GF-D8 (cell line): ENCODE results near the gene SYCP2L.
"Not testable (repeated sequence)": the region's sequence is repeated elsewhere in the genome, so short reads cannot be mapped to it uniquely, and the experiment has no call there.

Experiments
- DNase-seq: peaks from one replicate; lab custom pipeline; 2025; lab: John Stamatoyannopoulos, UW

The SYCP2L gene

DNA sequence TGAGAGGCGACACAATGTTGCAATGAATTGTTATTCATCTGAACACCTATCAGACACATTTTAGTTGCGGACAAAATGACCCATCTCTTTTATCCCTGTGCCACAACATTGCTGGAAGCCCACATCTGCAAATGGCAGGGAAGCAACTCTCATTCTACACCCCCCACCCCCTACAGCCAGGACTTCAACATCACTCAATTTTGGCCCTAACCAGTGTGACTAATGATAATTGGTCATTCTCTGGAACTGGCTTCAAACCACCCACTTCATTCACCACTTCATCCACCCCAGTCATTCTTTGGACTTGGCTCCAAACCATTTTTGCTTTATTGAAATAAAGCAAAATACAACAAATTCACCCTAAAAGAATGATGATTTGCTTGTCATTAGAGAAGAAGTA, 6.5 kb upstream of the SYCP2L start:
- no peak for DNase-seq

DNA sequence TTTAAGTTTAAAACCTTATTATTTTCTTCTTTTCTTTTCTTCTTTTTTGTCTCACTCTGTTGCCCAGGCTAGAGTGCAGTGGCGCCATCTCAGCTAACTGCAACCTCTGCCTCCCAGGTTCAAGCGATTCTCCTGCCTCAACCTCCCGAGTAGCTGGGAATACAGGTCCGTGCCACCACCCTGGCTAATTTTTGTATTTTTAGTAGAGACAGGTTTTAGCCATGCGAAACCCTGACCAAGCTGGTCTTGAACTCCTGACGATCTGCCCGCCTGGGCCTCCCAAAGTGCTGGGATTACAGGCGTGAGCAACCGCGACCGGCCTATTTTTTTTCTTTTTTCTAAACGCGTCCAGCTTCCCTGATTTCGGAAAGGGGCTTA, 4.6 kb upstream of the SYCP2L start:
- DNase-seq: not testable (repeated sequence)

- no peak for DNase-seq
Measured at GRCh38 chr6:10882657-10883171, 4.1 kb upstream of the SYCP2L start.

GRCh38 chr6:10883312-10884244, 3.3 kb upstream of the SYCP2L start:
- no peak for DNase-seq

- DNase-seq: no peak
Measured at GRCh38 chr6:10884245-10884972, 2.4 kb upstream of the SYCP2L start.

DNA sequence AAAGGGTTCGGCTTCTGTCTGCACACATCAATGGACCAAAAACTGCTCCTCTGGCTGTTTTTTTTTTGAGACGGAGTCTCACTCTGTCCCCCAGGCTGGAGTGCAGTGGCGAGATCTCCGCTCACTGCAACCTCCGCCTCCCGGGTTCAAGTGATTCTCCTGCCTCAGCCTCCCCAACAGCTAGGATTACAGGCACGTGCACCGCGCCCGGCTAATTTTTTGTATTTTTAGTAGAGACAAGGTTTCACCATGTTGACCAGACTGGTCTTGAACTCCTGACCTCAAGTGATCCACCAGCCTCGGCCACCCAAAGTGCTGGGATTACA, 524 bp upstream of the SYCP2L start:
- DNase-seq: not testable (repeated sequence)

GRCh38 chr6:10890151-10890550, 3.3 kb downstream of the SYCP2L start:
- DNase-seq: no peak

- DNase-seq: no peak
Measured at GRCh38 chr6:10891960-10892359, 5.1 kb downstream of the SYCP2L start.

- DNase-seq: peak; percentile 77
Measured at GRCh38 chr6:10894958-10895357, 8.1 kb downstream of the SYCP2L start.

DNA sequence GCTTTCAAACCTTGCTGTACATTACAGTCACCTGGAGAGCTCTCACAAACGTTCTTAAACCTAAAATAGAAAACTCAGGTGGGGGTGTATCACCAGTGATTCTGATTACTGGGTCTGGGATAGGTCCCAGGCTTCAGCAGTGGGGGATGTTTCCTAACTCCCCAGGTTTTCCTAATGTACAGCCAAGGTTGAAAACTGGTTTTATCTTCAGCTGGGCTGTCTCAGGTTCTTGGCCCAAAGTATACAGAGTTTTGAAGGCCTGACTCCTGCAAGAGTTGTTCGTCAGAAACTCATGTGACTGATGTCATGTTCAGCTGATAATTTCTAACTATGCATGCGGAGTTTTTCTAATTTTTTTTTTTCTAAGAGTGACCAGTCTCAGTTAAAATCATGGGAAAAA, 9.8 kb downstream of the SYCP2L start:
- DNase-seq: no peak

- DNase-seq: peak; percentile 36
Measured at GRCh38 chr6:10901770-10902169, 14.9 kb downstream of the SYCP2L start.

GRCh38 chr6:10904015-10904414, 17.2 kb downstream of the SYCP2L start:
- DNase-seq: no peak

- no peak for DNase-seq
Measured at GRCh38 chr6:10908228-10908627, 21.4 kb downstream of the SYCP2L start.

GRCh38 chr6:10919520-10919919, 32.7 kb downstream of the SYCP2L start:
- DNase-seq: not testable (repeated sequence)

DNA sequence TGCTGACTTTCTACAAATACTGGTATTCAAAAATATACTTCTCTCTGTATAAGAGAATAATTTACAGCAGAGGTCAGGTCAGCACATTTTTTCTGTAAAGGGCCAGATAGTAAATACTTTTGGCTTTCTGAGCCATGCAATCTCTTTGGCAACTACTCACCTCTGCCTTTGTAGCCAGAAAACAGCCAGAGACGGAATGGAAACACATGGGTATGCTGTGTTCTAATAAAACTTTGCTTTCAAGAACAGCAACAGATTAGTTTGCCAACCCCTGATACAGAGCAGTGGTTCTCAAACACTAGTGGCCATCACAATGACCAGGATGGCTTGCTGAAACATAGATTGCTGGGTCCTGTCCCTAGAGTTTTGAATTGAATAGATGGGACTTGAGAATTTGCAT, 46.3 kb downstream of the SYCP2L start:
- DNase-seq: no peak

- no peak for DNase-seq
Measured at GRCh38 chr6:10939840-10940239, 53.0 kb downstream of the SYCP2L start.

GRCh38 chr6:10945845-10946244, 59.0 kb downstream of the SYCP2L start:
- no peak for DNase-seq

DNA sequence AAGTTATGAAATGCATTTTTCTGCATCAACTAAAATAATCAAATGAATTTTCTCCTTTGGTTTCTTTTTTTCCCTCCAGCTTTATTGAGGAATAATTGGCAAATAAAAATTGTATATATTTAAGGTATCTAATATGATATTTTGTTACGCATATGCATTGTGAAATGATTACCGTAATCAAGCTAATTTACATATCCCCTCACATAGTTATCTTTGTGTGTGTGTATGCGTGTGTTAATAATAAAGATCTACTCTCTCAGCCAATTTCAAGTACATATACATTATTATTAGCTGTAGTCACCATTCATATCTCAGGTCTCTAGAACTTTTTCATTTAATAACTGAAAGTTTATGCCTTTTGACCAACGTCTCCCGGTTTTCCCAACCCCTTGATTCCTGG, 61.1 kb downstream of the SYCP2L start:
- DNase-seq: no peak

- no peak for DNase-seq
Measured at GRCh38 chr6:10949579-10950490, 63.0 kb downstream of the SYCP2L start.

DNA sequence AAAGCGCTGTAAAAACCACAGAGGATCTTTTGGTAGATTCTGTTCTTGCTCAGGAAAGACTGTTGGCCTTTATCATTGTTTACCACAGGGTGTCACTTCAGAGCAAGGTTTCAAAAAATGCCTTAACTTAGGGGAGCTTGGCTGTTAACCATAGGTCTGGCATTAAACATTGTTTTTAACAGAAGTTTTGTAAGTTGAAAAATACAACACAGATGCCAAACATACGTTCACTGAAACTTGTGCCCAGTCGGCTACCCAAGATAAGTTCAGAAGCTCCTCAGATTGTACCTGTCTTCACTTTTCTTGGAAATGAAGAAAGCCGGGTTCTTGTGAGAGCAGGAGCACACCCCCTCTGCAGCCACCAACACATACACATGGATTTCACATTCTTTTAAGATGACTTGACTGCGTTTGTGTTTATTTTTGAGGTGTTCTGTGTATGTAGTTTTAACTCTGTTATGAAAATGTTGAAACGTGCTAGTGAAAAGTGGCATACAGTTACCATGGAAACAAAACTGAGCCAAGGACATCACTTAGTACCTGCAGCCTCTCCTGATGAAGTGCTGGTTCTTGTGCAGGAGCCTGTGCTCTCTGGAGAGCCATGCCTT, 64.9 kb downstream of the SYCP2L start:
- DNase-seq: no peak

DNA sequence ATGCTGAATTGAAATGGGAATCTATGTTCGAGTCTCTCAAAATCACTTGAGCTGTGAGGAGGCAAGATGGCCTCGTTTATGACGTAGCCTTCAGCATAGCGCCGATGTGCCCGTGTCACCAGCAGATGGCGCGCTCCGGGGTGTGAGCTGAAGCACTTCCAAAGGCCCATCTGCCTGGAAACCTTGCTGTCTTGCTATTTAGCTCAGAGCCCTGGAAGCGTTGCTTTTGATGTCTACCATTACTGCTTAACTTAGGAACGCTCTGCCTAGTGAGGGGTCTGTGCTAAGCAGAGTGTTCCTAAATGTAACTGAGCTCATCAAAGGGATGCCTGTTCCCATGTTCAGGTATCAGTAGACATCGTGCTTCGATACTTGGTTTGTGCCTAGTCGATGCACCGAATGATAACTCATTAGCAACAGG, 67.7 kb downstream of the SYCP2L start:
- no peak for DNase-seq

DNA sequence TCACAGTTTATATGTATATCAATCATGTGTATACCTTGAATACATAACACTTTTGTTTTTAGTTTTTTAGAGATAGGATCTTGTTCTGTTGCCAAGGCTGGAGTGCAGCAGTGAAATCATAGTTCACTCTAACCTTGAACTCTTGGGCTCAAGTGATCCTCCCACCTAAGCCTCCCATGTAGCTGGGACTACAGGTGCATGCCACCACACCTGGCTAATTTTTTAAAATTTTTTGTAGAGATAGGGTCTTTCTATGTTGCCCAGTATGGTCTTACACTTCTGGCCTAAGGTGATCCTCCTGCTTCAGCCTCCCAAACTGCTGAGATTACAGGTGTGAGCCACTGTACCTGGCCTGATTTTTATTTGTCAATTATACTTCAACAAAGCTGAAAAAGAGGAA, 69.9 kb downstream of the SYCP2L start:
- no peak for DNase-seq
